IgD-negative memory B cell (primary cell): ENCODE measurements around the gene CCDC110. TPM values are rescaled to one million over a fixed set of nuclear protein-coding genes. Genes with fewer than 3 reads are reported as not detected.

ENCODE experiments used
- H3K27ac Mint-ChIP-seq, 3 donors: one replicate each; pipeline ENCODE4 v1.8.0; 2020 to 2022; ENCODE audit warnings: mild to moderate bottlenecking in 3 of 3, mixed read lengths in 3 of 3, moderate library complexity in 1 of 3
- H3K27me3 Mint-ChIP-seq: one replicate; pipeline ENCODE4 v1.8.0; 2021; ENCODE audit warnings: mixed read lengths
- H3K36me3 Mint-ChIP-seq: one replicate; pipeline ENCODE4 v1.8.0; 2020; ENCODE audit warnings: mild to moderate bottlenecking, mixed read lengths
- H3K4me1 Mint-ChIP-seq, 3 donors: one replicate each; pipeline ENCODE4 v1.8.0; 2020 to 2022; ENCODE audit warnings: mixed read lengths in 3 of 3, mild to moderate bottlenecking in 1 of 3
- H3K4me3 Mint-ChIP-seq, 4 donors: one replicate each; pipeline ENCODE4 v1.8.0; 2020 to 2022; ENCODE audit warnings: mild to moderate bottlenecking in 4 of 4, mixed read lengths in 4 of 4, moderate library complexity in 3 of 4
- H3K9me3 Mint-ChIP-seq, 3 donors: one replicate each; pipeline ENCODE4 v1.8.0; 2020 to 2021; ENCODE audit warnings: mixed read lengths in 3 of 3, mild to moderate bottlenecking in 1 of 3
- polyA plus RNA-seq: library from polyadenylated mRNA; unstranded; fragments of 300-500 nt; fragmentation: Illumina TruSeq; gene quantifications from one replicate; pipeline ENCODE4 v1.2.3, GENCODE V29; 2021

Gene CCDC110
- polyA plus RNA-seq, 1 donor from 2014 or later, result not detected

- Mint-ChIP-seq H3K4me1 (peaks cover 2 to 8% (median 7%) of the 10 kb centered on the region in 3 donors), H3K9me3 (no peaks in the 10 kb centered on the region), H3K36me3 (peaks cover 11% of the 10 kb centered on the region), H3K27ac (no peak overlapping the region), H3K4me3 (no peak overlapping the region), H3K27me3 (no peaks in the 10 kb centered on the region)
Observed at GRCh38 chr4:185416955-185417354, 54.6 kb downstream of the CCDC110 start.

DNA sequence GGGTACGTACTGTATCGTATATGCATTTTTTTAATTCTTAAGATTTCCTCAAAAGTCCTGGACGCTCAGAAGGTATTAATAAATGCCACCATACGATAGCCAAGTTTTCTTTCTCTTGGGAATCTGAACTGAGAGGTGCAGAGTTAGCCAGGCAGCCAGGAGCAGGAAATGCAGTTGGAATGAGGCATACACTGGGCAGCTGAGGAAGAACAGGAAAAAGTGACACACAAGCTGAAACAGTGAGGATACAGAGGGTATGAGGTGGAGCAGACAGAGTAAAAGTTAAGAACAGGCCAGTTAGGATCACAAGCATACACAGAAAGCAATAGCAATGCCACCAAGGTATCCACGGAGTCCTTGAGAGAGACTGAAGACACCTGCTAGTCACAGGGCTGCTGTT lies 59.1 kb downstream of the CCDC110 start:
- no peak overlapping the region for H3K4me3 Mint-ChIP-seq
- H3K4me1 Mint-ChIP-seq, result peaks cover 0 to 1% (median 0%) of the 10 kb centered on the region in 3 donors
- no peak overlapping the region for H3K27ac Mint-ChIP-seq
- H3K27me3 Mint-ChIP-seq, result no peaks in the 10 kb centered on the region
- no peaks in the 10 kb centered on the region for H3K9me3 Mint-ChIP-seq
- peaks cover 16% of the 10 kb centered on the region for H3K36me3 Mint-ChIP-seq

DNA sequence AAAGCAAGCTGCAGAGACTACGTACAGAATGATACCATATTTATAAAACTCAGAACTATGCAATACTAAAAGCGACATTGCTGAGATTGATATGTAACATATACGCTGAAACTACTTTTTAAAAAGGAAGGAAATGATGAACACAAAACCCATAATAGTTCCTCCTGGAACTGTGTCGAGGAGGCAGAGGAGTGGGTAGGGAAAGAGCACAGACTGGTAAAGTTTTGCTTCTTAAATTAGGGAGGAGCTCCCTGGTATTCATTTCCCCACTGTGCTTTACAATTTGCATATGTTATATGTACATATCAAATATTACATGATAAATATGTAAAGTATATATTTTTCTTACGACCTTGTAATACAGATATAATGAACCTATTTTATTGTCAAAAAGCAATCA lies 59.7 kb downstream of the CCDC110 start:
- Mint-ChIP-seq H3K4me1 (no peaks in the 10 kb centered on the region), H3K9me3 (no peaks in the 10 kb centered on the region), H3K27ac (no peak overlapping the region), H3K4me3 (no peak overlapping the region), H3K27me3 (no peaks in the 10 kb centered on the region), H3K36me3 (peaks cover 16% of the 10 kb centered on the region)

DNA sequence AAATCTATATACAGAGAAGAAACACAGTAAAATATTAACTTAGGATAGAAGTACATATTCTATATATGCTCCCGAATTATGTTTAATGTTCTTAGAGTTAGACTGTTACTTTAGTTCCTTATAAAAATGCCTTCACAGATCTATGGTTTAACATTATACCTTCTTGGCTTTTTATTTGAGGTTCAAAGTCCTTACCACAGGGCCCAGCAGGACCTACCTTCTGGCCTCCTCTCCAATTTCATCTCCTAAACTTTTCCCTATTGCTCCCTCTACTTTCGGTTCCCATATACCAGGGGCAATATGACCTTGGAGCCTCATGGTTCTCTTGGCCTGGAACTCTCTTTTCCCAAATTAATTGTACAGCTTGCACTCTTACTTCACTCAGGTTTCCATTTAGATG lies 63.1 kb downstream of the CCDC110 start:
- H3K4me3 Mint-ChIP-seq, result no peak overlapping the region
- H3K9me3 Mint-ChIP-seq, result no peaks in the 10 kb centered on the region
- H3K27me3 Mint-ChIP-seq, result no peaks in the 10 kb centered on the region
- H3K27ac Mint-ChIP-seq, result no peak overlapping the region
- peaks cover 18% of the 10 kb centered on the region for H3K36me3 Mint-ChIP-seq
- H3K4me1 Mint-ChIP-seq, result peaks cover 3 to 7% (median 6%) of the 10 kb centered on the region in 3 donors

DNA sequence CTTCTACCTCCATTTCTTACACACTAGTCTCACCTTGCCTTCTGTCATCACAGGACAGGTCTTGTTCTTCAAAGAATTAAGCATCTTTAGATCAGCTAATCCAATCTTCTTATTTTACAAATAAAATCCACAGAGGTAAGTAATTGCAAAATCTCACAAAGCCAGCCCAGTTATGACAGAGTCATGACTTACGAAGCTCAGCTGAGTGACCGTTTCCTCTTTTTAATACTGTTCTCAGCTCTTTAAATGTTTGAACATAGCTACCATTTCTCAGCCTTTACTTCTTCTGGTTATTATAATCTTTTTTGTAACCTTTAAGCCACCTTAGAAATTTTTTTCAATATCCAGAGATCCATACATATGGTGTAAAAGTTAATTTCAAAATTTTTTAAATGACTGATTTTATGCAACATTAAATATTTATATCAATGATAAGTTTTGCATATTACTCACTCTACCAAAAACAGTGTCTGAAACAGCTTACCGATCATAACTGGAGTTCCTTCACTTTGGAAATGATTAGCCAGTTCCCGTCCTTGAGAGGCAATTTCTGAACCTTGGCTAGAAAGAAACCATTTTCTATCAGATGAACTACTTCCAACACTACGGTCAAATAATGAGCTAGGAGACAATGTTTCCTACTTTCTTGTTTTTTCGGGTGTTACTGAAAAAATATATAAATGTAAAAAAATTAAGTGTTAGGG lies 66.1 kb downstream of the CCDC110 start:
- Mint-ChIP-seq H3K4me3 (no peak overlapping the region), H3K9me3 (no peaks in the 10 kb centered on the region), H3K27me3 (no peaks in the 10 kb centered on the region), H3K36me3 (peaks cover 19% of the 10 kb centered on the region), H3K4me1 (peaks cover 3 to 7% (median 6%) of the 10 kb centered on the region in 3 donors), H3K27ac (peak overlapping the region in 1 of 3 donors; percentile 64)

DNA sequence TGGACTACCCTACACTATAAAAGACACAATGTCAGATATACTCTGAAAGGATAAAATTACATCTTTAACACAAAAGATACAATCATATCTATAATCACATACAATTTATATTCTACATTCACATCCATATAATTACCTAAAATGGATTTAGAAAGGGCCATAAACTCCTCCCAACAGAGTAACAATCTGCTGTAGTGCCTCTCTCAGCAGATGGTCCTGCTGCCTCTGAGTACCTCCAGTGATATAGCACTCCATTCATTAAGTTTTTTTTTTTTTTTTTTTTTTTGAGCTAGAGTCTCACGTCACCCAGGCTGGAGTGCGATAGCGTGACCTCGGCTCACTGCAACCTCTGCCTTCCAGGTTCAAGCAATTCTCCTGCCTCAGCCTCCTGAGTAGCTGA lies 67.5 kb downstream of the CCDC110 start:
- peaks cover 4 to 7% (median 6%) of the 10 kb centered on the region in 3 donors for H3K4me1 Mint-ChIP-seq
- H3K36me3 Mint-ChIP-seq, result peaks cover 16% of the 10 kb centered on the region
- no peak overlapping the region for H3K4me3 Mint-ChIP-seq
- H3K9me3 Mint-ChIP-seq, result no peaks in the 10 kb centered on the region
- no peaks in the 10 kb centered on the region for H3K27me3 Mint-ChIP-seq
- H3K27ac Mint-ChIP-seq, result no peak overlapping the region

- H3K4me1 Mint-ChIP-seq, result peaks cover 22 to 27% (median 25%) of the 10 kb centered on the region in 3 donors
- H3K9me3 Mint-ChIP-seq, result no peaks in the 10 kb centered on the region
- H3K27me3 Mint-ChIP-seq, result no peaks in the 10 kb centered on the region
- peak overlapping the region in 1 of 4 donors; percentile 98 for H3K4me3 Mint-ChIP-seq
- peaks cover 6% of the 10 kb centered on the region for H3K36me3 Mint-ChIP-seq
- H3K27ac Mint-ChIP-seq, result peak overlapping the region in 1 of 3 donors; percentile 98
Observed at GRCh38 chr4:185399466-185399865, 72.1 kb downstream of the CCDC110 start.

- H3K4me3 Mint-ChIP-seq, result peak overlapping the region in 2 of 4 donors; percentile 39 to 98
- no peaks in the 10 kb centered on the region for H3K27me3 Mint-ChIP-seq
- H3K27ac Mint-ChIP-seq, result peak overlapping the region in 2 of 3 donors; percentile 31 to 98
- peaks cover 25 to 32% (median 27%) of the 10 kb centered on the region in 3 donors for H3K4me1 Mint-ChIP-seq
- H3K9me3 Mint-ChIP-seq, result no peaks in the 10 kb centered on the region
- H3K36me3 Mint-ChIP-seq, result peaks cover 4% of the 10 kb centered on the region
Observed at GRCh38 chr4:185398618-185399017, 72.9 kb downstream of the CCDC110 start.

GRCh38 chr4:185396724-185397385 lies 74.7 kb downstream of the CCDC110 start, which contains the start of gene ANKRD37:
TSS of gene ANKRD37 (plus strand) at chr4:185396841. CDS start at chr4:185396924, 83 bp downstream.
- no peaks in the 10 kb centered on the region for H3K27me3 Mint-ChIP-seq
- no peaks in the 10 kb centered on the region for H3K9me3 Mint-ChIP-seq
- peaks cover 35 to 42% (median 38%) of the 10 kb centered on the region in 3 donors for H3K4me1 Mint-ChIP-seq
- peak within 1 kb of the TSS; percentile 95 to 98 (median 96) for H3K4me3 Mint-ChIP-seq
- peaks cover 4% of the 10 kb centered on the region for H3K36me3 Mint-ChIP-seq
- peak within 1 kb of the TSS; percentile 94 to 98 (median 98) for H3K27ac Mint-ChIP-seq

- Mint-ChIP-seq H3K36me3 (peaks cover 3% of the 10 kb centered on the region), H3K4me3 (peak overlapping the region; percentile 95 to 98 (median 96)), H3K27me3 (no peaks in the 10 kb centered on the region), H3K27ac (peak overlapping the region; percentile 94 to 98 (median 98)), H3K4me1 (peaks cover 38 to 42% (median 42%) of the 10 kb centered on the region in 3 donors), H3K9me3 (no peaks in the 10 kb centered on the region)
Observed at GRCh38 chr4:185395956-185396723, 75.4 kb downstream of the CCDC110 start.

GRCh38 chr4:185395238-185395955 lies 76.1 kb downstream of the CCDC110 start, which contains the start of gene LRP2BP:
TSS of gene LRP2BP (minus strand) at chr4:185395924. CDS start at chr4:185378186, 17,738 bp downstream.
- no peaks in the 10 kb centered on the region for H3K36me3 Mint-ChIP-seq
- peak within 1 kb of the TSS; percentile 95 to 98 (median 96) for H3K4me3 Mint-ChIP-seq
- peaks cover 38 to 44% (median 42%) of the 10 kb centered on the region in 3 donors for H3K4me1 Mint-ChIP-seq
- no peaks in the 10 kb centered on the region for H3K9me3 Mint-ChIP-seq
- H3K27ac Mint-ChIP-seq, result peak within 1 kb of the TSS; percentile 94 to 98 (median 98)
- no peaks in the 10 kb centered on the region for H3K27me3 Mint-ChIP-seq
